Aorta (tissue), 5 donors: ENCODE results near the gene TAS2R1. TPM values are rescaled to one million over a fixed set of nuclear protein-coding genes. Genes with fewer than 3 reads are reported as not detected.
A peak's percentile ranks its signal among the peaks of the same experiment; 100 is the strongest.

ENCODE experiments used
- ATAC-seq: fragments of 200-7000 bp; cut with Tn5 transposase; one replicate; pipeline ENCODE4 v1.9.1; 2022; ENCODE audit warnings: moderate library complexity; ENCODE audit not compliant: low FRiP score
- DNase-seq, 2 donors: peaks; one replicate each; pipeline ENCODE4 v3.0.0-alpha.2; 2020
- H3K27ac ChIP-seq, 2 donors: one replicate each; pipeline ENCODE4 v1.5.1; 2013; ENCODE audit warnings: low read length in 2 of 2, mild to moderate bottlenecking in 2 of 2, moderate library complexity in 2 of 2, control low read depth in 1 of 2, inconsistent platforms in 1 of 2, low read depth in 1 of 2
- H3K27me3 ChIP-seq, 2 donors: one replicate each; pipeline ENCODE4 v1.6.1; 2013; ENCODE audit warnings: control low read depth in 1 of 2, low read length in 1 of 2, mild to moderate bottlenecking in 1 of 2, moderate library complexity in 1 of 2; ENCODE audit not compliant: insufficient read depth in 2 of 2, control insufficient read depth in 1 of 2
- H3K36me3 ChIP-seq, 2 donors: one replicate each; pipeline ENCODE4 v1.6.1; 2013; ENCODE audit warnings: control low read depth in 1 of 2, low read length in 1 of 2, mild to moderate bottlenecking in 1 of 2; ENCODE audit not compliant: insufficient read depth in 2 of 2, control insufficient read depth in 1 of 2
- H3K4me1 ChIP-seq, 2 donors: one replicate each; pipeline ENCODE4 v1.6.1; 2013; ENCODE audit warnings: low read length in 2 of 2, control low read depth in 1 of 2, mild to moderate bottlenecking in 1 of 2, moderate library complexity in 1 of 2; ENCODE audit not compliant: insufficient read depth in 2 of 2, control insufficient read depth in 1 of 2
- H3K4me3 ChIP-seq, 2 donors: one replicate each; pipeline ENCODE4 v1.5.1; 2013; ENCODE audit warnings: low read length in 2 of 2, control low read depth in 1 of 2, mild to moderate bottlenecking in 1 of 2
- H3K9me3 ChIP-seq: one replicate; pipeline ENCODE4 v1.6.1; 2013; ENCODE audit warnings: mild to moderate bottlenecking, low read length; ENCODE audit not compliant: control insufficient read depth
- WGBS, 2 donors: extraction: QIAGEN DNeasy Blood & Tissue Kit; methylation state at CpG; one replicate each; pipeline ENCODE4 v1.1.7; 2013; 5-methylcytosine and 5-hydroxymethylcytosine counted together
- intact Hi-C, 2 donors: fragments of 100-400 bp; cut with DNase I; formaldehyde crosslinking; loops; one replicate each; pipeline versions ENCODE4 v1.14.2 to v1.15.0; 2022
- polyA plus RNA-seq, 2 donors: library from polyadenylated mRNA; stranded (reverse); fragments of 200-250 nt; gene quantifications; one replicate each; pipeline ENCODE4 v1.2.3, GENCODE V29; 2013
- total RNA-seq, 2 donors: library from RNA; stranded (reverse); fragmentation: NEBNext Ultra II Directional; extraction: Animal tissue kit (Norgen Biotek cat#: 25700); gene quantifications; one replicate each; pipeline ENCODE4 v1.2.1, GENCODE V29; 2021
- donor health status: healthy with polysubstance abuse.
- donor health status: Bipolar disorder and iron deficiency.
- donor health status: DM: no; HTN: no; CAD: no.
- donor health status: DM: no; HTN: no; CAD: no.
- donor health status: DM: yes; HTN: yes; CAD: no.

Gene TAS2R1
- total and polyA plus RNA-seq, 4 donors: not detected

- no peak overlapping the region for H3K27ac ChIP-seq
- H3K36me3 ChIP-seq: no peaks in the 10 kb centered on the region
- WGBS, 2 donors: 3 to 4% methylated on average over 2 of the region's 2 CpGs
These were observed 23.7 kb upstream of the TAS2R1 start for GRCh38 chr5:9653811-9654210.

GRCh38 chr5:9653061-9653460, 22.9 kb upstream of the TAS2R1 start:
- Histone ChIP-seq H3K4me1 (no peaks in the 10 kb centered on the region), H3K27me3 (no peaks in the 10 kb centered on the region), H3K27ac (no peak overlapping the region), H3K4me3 (no peak overlapping the region), H3K36me3 (no peaks in the 10 kb centered on the region), H3K9me3 (no peaks in the 10 kb centered on the region)
- WGBS, 2 donors: 83 to 84% methylated on average over 7 of the region's 7 CpGs
- DNase-seq (no peak), ATAC-seq (no peak)
- intact Hi-C loops: no loop called here

More at GRCh38 chr5:9653811-9654210, 23.7 kb upstream of the TAS2R1 start:
- no peaks in the 10 kb centered on the region for H3K9me3 ChIP-seq
- no peaks in the 10 kb centered on the region for H3K27me3 ChIP-seq
- ATAC-seq: no peak
- intact Hi-C loops: no loop called here
- no peak overlapping the region for H3K4me3 ChIP-seq
- DNase-seq: peak; percentile 78 to 81
- no peaks in the 10 kb centered on the region for H3K4me1 ChIP-seq

- intact Hi-C loops: no loop called here
- 90 to 97% methylated on average over 3 of the region's 3 CpGs for WGBS, 2 donors
- ATAC-seq (no peak), DNase-seq (no peak)
- no peaks in the 10 kb centered on the region for H3K27me3 ChIP-seq
- no peak overlapping the region for H3K27ac ChIP-seq
- no peaks in the 10 kb centered on the region for H3K4me1 ChIP-seq
- H3K4me3 ChIP-seq: no peak overlapping the region
- H3K36me3 ChIP-seq: no peaks in the 10 kb centered on the region
- H3K9me3 ChIP-seq: no peaks in the 10 kb centered on the region
These were observed 22.1 kb upstream of the TAS2R1 start for GRCh38 chr5:9652295-9652694.

- H3K9me3 ChIP-seq: no peaks in the 10 kb centered on the region
- no peak overlapping the region for H3K27ac ChIP-seq
- intact Hi-C loops: no loop called here
These were observed 16.7 kb upstream of the TAS2R1 start for GRCh38 chr5:9646843-9647242.

GRCh38 chr5:9644630-9645029, 14.5 kb upstream of the TAS2R1 start:
- intact Hi-C loops: no loop called here
- H3K27ac ChIP-seq: no peak overlapping the region
- no peaks in the 10 kb centered on the region for H3K4me1 ChIP-seq
- DNase-seq (no peak), ATAC-seq (no peak)
- peaks cover 0 to 2% of the 10 kb centered on the region in 2 donors for H3K27me3 ChIP-seq
- H3K36me3 ChIP-seq: no peaks in the 10 kb centered on the region
- H3K4me3 ChIP-seq: no peak overlapping the region
- 95 to 96% methylated on average over 3 of the region's 3 CpGs for WGBS, 2 donors
- peaks cover 3% of the 10 kb centered on the region for H3K9me3 ChIP-seq

More at GRCh38 chr5:9646843-9647242, 16.7 kb upstream of the TAS2R1 start:
- Histone ChIP-seq H3K4me3 (no peak overlapping the region), H3K27me3 (peaks cover 0 to 2% of the 10 kb centered on the region in 2 donors), H3K36me3 (no peaks in the 10 kb centered on the region), H3K4me1 (no peaks in the 10 kb centered on the region)
- no peak for DNase-seq
- WGBS, 2 donors: 96 to 98% methylated on average over 2 of the region's 2 CpGs
- no peak for ATAC-seq

- H3K9me3 ChIP-seq: peaks cover 6% of the 10 kb centered on the region
- 70 to 72% methylated on average over 2 of the region's 2 CpGs for WGBS, 2 donors
- H3K27me3 ChIP-seq: peaks cover 0 to 2% of the 10 kb centered on the region in 2 donors
- no peak for ATAC-seq
- no peak overlapping the region for H3K27ac ChIP-seq
- H3K4me3 ChIP-seq: no peak overlapping the region
- no peak for DNase-seq
- H3K4me1 ChIP-seq: no peaks in the 10 kb centered on the region
- no peaks in the 10 kb centered on the region for H3K36me3 ChIP-seq
- intact Hi-C loops: no loop called here
These were observed 12.5 kb upstream of the TAS2R1 start for GRCh38 chr5:9642621-9643020.

- 81 to 85% methylated on average over 7 of the region's 7 CpGs for WGBS, 2 donors
These were observed 11.7 kb upstream of the TAS2R1 start for GRCh38 chr5:9641806-9642355.

GRCh38 chr5:9632495-9632894, 2.3 kb upstream of the TAS2R1 start:
- no peak overlapping the region for H3K4me3 ChIP-seq
- H3K9me3 ChIP-seq: no peaks in the 10 kb centered on the region
- H3K27me3 ChIP-seq: no peaks in the 10 kb centered on the region
- WGBS, 2 donors: 95 to 98% methylated on average over 2 of the region's 2 CpGs
- H3K36me3 ChIP-seq: no peaks in the 10 kb centered on the region
- intact Hi-C loops: no loop called here
- no peaks in the 10 kb centered on the region for H3K4me1 ChIP-seq
- no peak overlapping the region for H3K27ac ChIP-seq
- no peak for ATAC-seq
- DNase-seq: no peak

More at GRCh38 chr5:9641806-9642355, 11.7 kb upstream of the TAS2R1 start:
- peaks cover 0 to 2% of the 10 kb centered on the region in 2 donors for H3K27me3 ChIP-seq
- no peaks in the 10 kb centered on the region for H3K36me3 ChIP-seq
- DNase-seq (no peak), ATAC-seq (no peak)
- intact Hi-C loops: no loop called here
- H3K9me3 ChIP-seq: peaks cover 6% of the 10 kb centered on the region
- no peak overlapping the region for H3K4me3 ChIP-seq
- H3K4me1 ChIP-seq: no peaks in the 10 kb centered on the region
- H3K27ac ChIP-seq: no peak overlapping the region

- Histone ChIP-seq H3K4me3 (no peak overlapping the region), H3K9me3 (no peaks in the 10 kb centered on the region), H3K4me1 (no peaks in the 10 kb centered on the region), H3K36me3 (no peaks in the 10 kb centered on the region), H3K27me3 (no peaks in the 10 kb centered on the region), H3K27ac (no peak overlapping the region)
- ATAC-seq (no peak), DNase-seq (no peak)
- intact Hi-C loops: no loop called here
- WGBS, 2 donors: 87 to 90% methylated on average over 5 of the region's 5 CpGs
These were observed 2.6 kb downstream of the TAS2R1 start for GRCh38 chr5:9627541-9627940.
